GM23338 (cell line): ENCODE results near the gene KRTAP19-2. TPM values are rescaled to one million over a fixed set of nuclear protein-coding genes. Genes with fewer than 3 reads are reported as not detected.
"Not testable (repeated sequence)": the region's sequence is repeated elsewhere in the genome, so short reads cannot be mapped to it uniquely, and the experiment has no call there.

Experiments used
- ATAC-seq: fragments of 200-7000 bp; cut with Tn5 transposase; 3 replicates; pipeline ENCODE4 v1.9.1; 2020
- DNase-seq: peaks from one replicate; pipeline ENCODE4 v3.0.0-alpha.2; 2015; ENCODE audit warnings: low spot score
- H2AFZ ChIP-seq: fragments of 200-600 bp; sonication (generic); 2 replicates; pipeline ENCODE4 v1.8.0; 2016; ENCODE audit warnings: antibody characterized with exemption, mild to moderate bottlenecking, moderate library complexity
- H3F3A ChIP-seq: fragments of 200-600 bp; sonication (generic); replicated peaks from 2 replicates; pipeline ENCODE4 v1.8.0; 2017; ENCODE audit warnings: antibody characterized with exemption, mixed run types, low read depth
- H3K27ac ChIP-seq: fragments of 200-600 bp; sonication (generic); 2 replicates; pipeline ENCODE4 v1.6.1; 2016; ENCODE audit warnings: low read depth
- H3K27me3 ChIP-seq: fragments of 200-600 bp; sonication (generic); 2 replicates; pipeline ENCODE4 v1.8.0; 2016; ENCODE audit warnings: mild to moderate bottlenecking, mixed run types, moderate library complexity; ENCODE audit not compliant: insufficient read depth
- H3K36me3 ChIP-seq: fragments of 200-600 bp; sonication (generic); 2 replicates; pipeline ENCODE4 v1.8.0; 2016; ENCODE audit warnings: mild to moderate bottlenecking; ENCODE audit not compliant: insufficient read depth
- H3K4me1 ChIP-seq: fragments of 200-600 bp; sonication (generic); 2 replicates; pipeline ENCODE4 v1.8.0; 2016; ENCODE audit warnings: mild to moderate bottlenecking, moderate library complexity; ENCODE audit not compliant: insufficient read depth
- H3K4me2 ChIP-seq: fragments of 200-600 bp; sonication (generic); 2 replicates; pipeline ENCODE4 v1.7.1; 2017; ENCODE audit warnings: mixed run types
- H3K4me3 ChIP-seq: fragments of 200-600 bp; sonication (generic); 2 replicates; pipeline ENCODE4 v1.6.1; 2016; ENCODE audit warnings: mixed run types
- H3K79me2 ChIP-seq: fragments of 200-600 bp; sonication (generic); replicated peaks from 2 replicates; pipeline ENCODE4 v1.8.0; 2017; ENCODE audit warnings: mild to moderate bottlenecking; ENCODE audit not compliant: insufficient read depth
- H3K9me2 ChIP-seq: fragments of 200-600 bp; sonication (generic); 2 replicates; pipeline ENCODE4 v1.8.0; 2017; ENCODE audit not compliant: insufficient read depth
- H4K20me1 ChIP-seq: fragments of 200-600 bp; sonication (generic); replicated peaks from 2 replicates; pipeline ENCODE4 v1.8.0; 2017; ENCODE audit warnings: mild to moderate bottlenecking; ENCODE audit not compliant: insufficient read depth
- H3K27ac Mint-ChIP-seq: 2 replicates; pipeline ENCODE4 v1.8.0; 2020; ENCODE audit warnings: inconsistent platforms, mild to moderate bottlenecking, moderate library complexity, mixed read lengths
- H3K27me3 Mint-ChIP-seq: 3 replicates; pipeline ENCODE4 v1.8.0; 2022; ENCODE audit warnings: low read depth, mild to moderate bottlenecking, moderate library complexity, mixed read lengths, inconsistent platforms; ENCODE audit not compliant: insufficient read depth, poor library complexity
- H3K36me3 Mint-ChIP-seq: 3 replicates; pipeline ENCODE4 v1.8.0; 2021; ENCODE audit warnings: low read depth, mild to moderate bottlenecking, inconsistent platforms, moderate library complexity, mixed read lengths
- H3K4me1 Mint-ChIP-seq: 3 replicates; pipeline ENCODE4 v1.8.0; 2020; ENCODE audit warnings: mild to moderate bottlenecking, inconsistent platforms, mixed read lengths
- H3K4me3 Mint-ChIP-seq: 3 replicates; pipeline ENCODE4 v1.8.0; 2021; ENCODE audit warnings: moderate library complexity, mild to moderate bottlenecking, inconsistent platforms, mixed read lengths
- H3K9me3 Mint-ChIP-seq: 3 replicates; pipeline ENCODE4 v1.8.0; 2020; ENCODE audit warnings: moderate library complexity, mild to moderate bottlenecking, inconsistent platforms, mixed read lengths
- CREB1 ChIP-seq: fragments of 250-450 bp; sonication (Bioruptor Pico); IDR thresholded peaks from 2 replicates; pipeline ENCODE4 v1.5.0; 2020; ENCODE audit warnings: low read depth, mild to moderate bottlenecking, moderate library complexity
- CTCF ChIP-seq, 2 experiments: fragments of 200-600 bp in 1 of 2; sonication (generic) in 1 of 2; conservative IDR thresholded peaks; 2 replicates each; pipeline versions ENCODE4 v1.5.1 to v1.6.1; 2016 to 2017; ENCODE audit warnings: antibody characterized with exemption in 2 of 2, low read depth in 2 of 2, mild to moderate bottlenecking in 2 of 2, moderate library complexity in 1 of 2
- ETS1 ChIP-seq: IDR thresholded peaks from 2 replicates; pipeline ENCODE4 v1.6.1; 2016; ENCODE audit warnings: antibody characterized with exemption
- JUNB ChIP-seq: IDR thresholded peaks from one replicate; pipeline ENCODE4 v1.6.1; 2016; ENCODE audit warnings: antibody characterized with exemption; ENCODE audit not compliant: unreplicated experiment
- POLR2AphosphoS5 ChIP-seq: IDR thresholded peaks from 2 replicates; pipeline ENCODE4 v1.6.1; 2016; ENCODE audit warnings: antibody characterized with exemption, low read depth
- STAT1 ChIP-seq: IDR thresholded peaks from one replicate; pipeline ENCODE4 v1.6.1; 2016; ENCODE audit warnings: antibody characterized with exemption; ENCODE audit not compliant: unreplicated experiment
- ZNF331 ChIP-seq: fragments of 250-450 bp; sonication (Bioruptor Pico); IDR thresholded peaks from 2 replicates; pipeline ENCODE4 v1.5.0; 2020; ENCODE audit warnings: low read depth, mild to moderate bottlenecking, moderate library complexity
- polyA plus RNA-seq: library from polyadenylated mRNA; unstranded; fragments of >200 nt; fragmentation: Nextera tagmentation; extraction: Ambion mirVana; gene quantifications from 2 replicates; pipeline ENCODE4 v1.2.1, GENCODE V29; 2016
- total RNA-seq: library from RNA; depleted of rRNA; stranded (reverse); fragments of >200 nt; shearing (Covaris generic); gene quantifications from 2 replicates; pipeline ENCODE4 v1.2.3, GENCODE V29; 2014
- TF ChIP-seq, protein P1 (sequence below): fragments of 250-450 bp; sonication (Bioruptor Pico); IDR thresholded peaks from 2 replicates; pipeline ENCODE4 v1.5.0; 2020; ENCODE audit warnings: mild to moderate bottlenecking, moderate library complexity

KRTAP19-2 gene
- total and polyA plus RNA-seq, 2 experiments from 2014 or later: not detected

- peak; percentile 71 to 84 for TF ChIP-seq CTCF (conservative IDR thresholded peaks at IDR 0.05; ENCODE audit: low read depth in 2 of 2)
- H3K4me3 ChIP-seq, H3K27ac ChIP-seq, H3K36me3 ChIP-seq, H3K79me2 ChIP-seq, H3K4me1 ChIP-seq, H3K9me3 Mint-ChIP-seq, H3K9me2 ChIP-seq, H3K27ac Mint-ChIP-seq, H3F3A ChIP-seq, H3K4me1 Mint-ChIP-seq, H4K20me1 ChIP-seq, H3K4me2 ChIP-seq, H3K27me3 ChIP-seq, H3K36me3 Mint-ChIP-seq, H2AFZ ChIP-seq, H3K27me3 Mint-ChIP-seq, H3K4me3 Mint-ChIP-seq: not testable (repeated sequence)
- peak; percentile 71 for DNase-seq
- peak; percentile 31; the same call in 1 of the 3 replicates for ATAC-seq
Measured at GRCh38 chr21:30505621-30506205, 18.5 kb upstream of the KRTAP19-2 start.

DNA sequence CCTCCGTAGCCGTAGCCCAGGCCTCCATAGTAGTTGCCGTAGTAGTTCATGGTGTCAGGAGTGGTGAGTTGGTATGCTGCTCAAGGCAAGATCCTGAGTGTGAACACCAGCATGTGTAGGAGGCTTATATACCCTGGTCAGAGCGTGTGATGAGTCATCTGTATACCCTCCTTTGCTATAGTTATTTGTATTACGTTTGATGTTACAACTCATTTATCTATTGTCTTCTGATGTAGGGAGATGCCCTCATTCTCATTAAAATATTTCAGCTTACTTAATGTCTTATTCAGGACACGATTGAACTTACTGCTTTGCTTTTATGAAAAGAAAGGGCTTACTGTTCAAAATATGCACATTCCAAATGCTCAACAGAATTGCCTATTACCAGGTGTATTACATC is 14.8 kb upstream of the KRTAP19-2 start, which contains the start of gene KRTAP19-5:
TSS of gene KRTAP19-5 (minus strand) at position 101 of the 400 bp plus-strand sequence. CDS start at position 50, 51 bp downstream.
- Mint-ChIP-seq H3K9me3 (no peaks in the 10 kb centered on the region), H3K27me3 (peaks cover 6% of the 10 kb centered on the region), H3K4me1 (no peaks in the 10 kb centered on the region; the same call in 2 of the 3 replicates), H3K27ac (no peak within 1 kb of the TSS), H3K36me3 (no peaks in the 10 kb centered on the region), H3K4me3 (no peak within 1 kb of the TSS)
- no peak within 1 kb of the TSS for H3K4me3 ChIP-seq
- DNase-seq (no peak), ATAC-seq (no peak)
- no peak within 1 kb of the TSS for H2AFZ ChIP-seq
- TF ChIP-seq STAT1 (no peak), JUNB (no peak), ETS1 (no peak)
- no peaks in the 10 kb centered on the region for H3K79me2 ChIP-seq
- no peaks in the 10 kb centered on the region for H3K27me3 ChIP-seq
- no peaks in the 10 kb centered on the region; the same call in 1 of the 2 replicates for H4K20me1 ChIP-seq
- H3K27ac ChIP-seq: no peak within 1 kb of the TSS
- no peaks in the 10 kb centered on the region for H3F3A ChIP-seq
- no peaks in the 10 kb centered on the region for H3K36me3 ChIP-seq
- H3K4me2 ChIP-seq: no peak within 1 kb of the TSS
- no peaks in the 10 kb centered on the region for H3K4me1 ChIP-seq
- no peaks in the 10 kb centered on the region for H3K9me2 ChIP-seq

DNA sequence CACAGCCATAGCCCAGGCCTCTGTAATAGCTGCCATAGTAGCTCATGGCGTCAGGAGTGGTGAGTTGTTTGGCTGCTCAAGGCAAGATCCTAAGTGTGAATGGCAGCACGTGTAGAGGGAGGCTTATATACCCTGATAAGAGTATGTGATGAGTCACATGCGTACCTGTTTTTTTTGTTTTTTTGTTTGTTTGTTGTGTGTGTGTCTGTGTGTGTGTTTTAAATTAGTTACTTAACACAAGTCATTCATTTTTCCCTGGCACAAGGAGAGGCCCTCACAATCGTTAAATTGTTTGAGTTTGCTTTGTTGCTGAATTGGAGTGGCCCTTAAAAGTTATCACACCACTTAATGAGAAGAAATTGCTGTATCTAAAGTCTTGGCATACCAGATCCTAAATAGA is 9.8 kb upstream of the KRTAP19-2 start, which contains the start of gene KRTAP19-4:
TSS of gene KRTAP19-4 (minus strand) at position 101 of the 400 bp plus-strand sequence. CDS start at position 46, 55 bp downstream.
- Mint-ChIP-seq H3K27me3 (peaks cover 2% of the 10 kb centered on the region), H3K4me3 (no peak within 1 kb of the TSS), H3K36me3 (no peaks in the 10 kb centered on the region), H3K9me3 (no peaks in the 10 kb centered on the region), H3K27ac (no peak within 1 kb of the TSS; the same call in 1 of the 2 replicates), H3K4me1 (no peaks in the 10 kb centered on the region; the same call in 2 of the 3 replicates)
- H3K36me3 ChIP-seq: no peaks in the 10 kb centered on the region
- no peaks in the 10 kb centered on the region for H3F3A ChIP-seq
- H3K4me1 ChIP-seq: no peaks in the 10 kb centered on the region
- no peaks in the 10 kb centered on the region for H3K27me3 ChIP-seq
- H4K20me1 ChIP-seq: no peaks in the 10 kb centered on the region; the same call in 1 of the 2 replicates
- H3K4me3 ChIP-seq: no peak within 1 kb of the TSS
- no peak within 1 kb of the TSS for H2AFZ ChIP-seq
- no peak within 1 kb of the TSS for H3K4me2 ChIP-seq
- no peak within 1 kb of the TSS for H3K27ac ChIP-seq
- ATAC-seq: no peak
- H3K79me2 ChIP-seq: no peaks in the 10 kb centered on the region
- DNase-seq: no peak
- no peaks in the 10 kb centered on the region for H3K9me2 ChIP-seq
- no peak for TF ChIP-seq CREB1 (CRISPR knock-in tag)
- TF ChIP-seq POLR2AphosphoS5: no peak
- TF ChIP-seq, protein P1, sequence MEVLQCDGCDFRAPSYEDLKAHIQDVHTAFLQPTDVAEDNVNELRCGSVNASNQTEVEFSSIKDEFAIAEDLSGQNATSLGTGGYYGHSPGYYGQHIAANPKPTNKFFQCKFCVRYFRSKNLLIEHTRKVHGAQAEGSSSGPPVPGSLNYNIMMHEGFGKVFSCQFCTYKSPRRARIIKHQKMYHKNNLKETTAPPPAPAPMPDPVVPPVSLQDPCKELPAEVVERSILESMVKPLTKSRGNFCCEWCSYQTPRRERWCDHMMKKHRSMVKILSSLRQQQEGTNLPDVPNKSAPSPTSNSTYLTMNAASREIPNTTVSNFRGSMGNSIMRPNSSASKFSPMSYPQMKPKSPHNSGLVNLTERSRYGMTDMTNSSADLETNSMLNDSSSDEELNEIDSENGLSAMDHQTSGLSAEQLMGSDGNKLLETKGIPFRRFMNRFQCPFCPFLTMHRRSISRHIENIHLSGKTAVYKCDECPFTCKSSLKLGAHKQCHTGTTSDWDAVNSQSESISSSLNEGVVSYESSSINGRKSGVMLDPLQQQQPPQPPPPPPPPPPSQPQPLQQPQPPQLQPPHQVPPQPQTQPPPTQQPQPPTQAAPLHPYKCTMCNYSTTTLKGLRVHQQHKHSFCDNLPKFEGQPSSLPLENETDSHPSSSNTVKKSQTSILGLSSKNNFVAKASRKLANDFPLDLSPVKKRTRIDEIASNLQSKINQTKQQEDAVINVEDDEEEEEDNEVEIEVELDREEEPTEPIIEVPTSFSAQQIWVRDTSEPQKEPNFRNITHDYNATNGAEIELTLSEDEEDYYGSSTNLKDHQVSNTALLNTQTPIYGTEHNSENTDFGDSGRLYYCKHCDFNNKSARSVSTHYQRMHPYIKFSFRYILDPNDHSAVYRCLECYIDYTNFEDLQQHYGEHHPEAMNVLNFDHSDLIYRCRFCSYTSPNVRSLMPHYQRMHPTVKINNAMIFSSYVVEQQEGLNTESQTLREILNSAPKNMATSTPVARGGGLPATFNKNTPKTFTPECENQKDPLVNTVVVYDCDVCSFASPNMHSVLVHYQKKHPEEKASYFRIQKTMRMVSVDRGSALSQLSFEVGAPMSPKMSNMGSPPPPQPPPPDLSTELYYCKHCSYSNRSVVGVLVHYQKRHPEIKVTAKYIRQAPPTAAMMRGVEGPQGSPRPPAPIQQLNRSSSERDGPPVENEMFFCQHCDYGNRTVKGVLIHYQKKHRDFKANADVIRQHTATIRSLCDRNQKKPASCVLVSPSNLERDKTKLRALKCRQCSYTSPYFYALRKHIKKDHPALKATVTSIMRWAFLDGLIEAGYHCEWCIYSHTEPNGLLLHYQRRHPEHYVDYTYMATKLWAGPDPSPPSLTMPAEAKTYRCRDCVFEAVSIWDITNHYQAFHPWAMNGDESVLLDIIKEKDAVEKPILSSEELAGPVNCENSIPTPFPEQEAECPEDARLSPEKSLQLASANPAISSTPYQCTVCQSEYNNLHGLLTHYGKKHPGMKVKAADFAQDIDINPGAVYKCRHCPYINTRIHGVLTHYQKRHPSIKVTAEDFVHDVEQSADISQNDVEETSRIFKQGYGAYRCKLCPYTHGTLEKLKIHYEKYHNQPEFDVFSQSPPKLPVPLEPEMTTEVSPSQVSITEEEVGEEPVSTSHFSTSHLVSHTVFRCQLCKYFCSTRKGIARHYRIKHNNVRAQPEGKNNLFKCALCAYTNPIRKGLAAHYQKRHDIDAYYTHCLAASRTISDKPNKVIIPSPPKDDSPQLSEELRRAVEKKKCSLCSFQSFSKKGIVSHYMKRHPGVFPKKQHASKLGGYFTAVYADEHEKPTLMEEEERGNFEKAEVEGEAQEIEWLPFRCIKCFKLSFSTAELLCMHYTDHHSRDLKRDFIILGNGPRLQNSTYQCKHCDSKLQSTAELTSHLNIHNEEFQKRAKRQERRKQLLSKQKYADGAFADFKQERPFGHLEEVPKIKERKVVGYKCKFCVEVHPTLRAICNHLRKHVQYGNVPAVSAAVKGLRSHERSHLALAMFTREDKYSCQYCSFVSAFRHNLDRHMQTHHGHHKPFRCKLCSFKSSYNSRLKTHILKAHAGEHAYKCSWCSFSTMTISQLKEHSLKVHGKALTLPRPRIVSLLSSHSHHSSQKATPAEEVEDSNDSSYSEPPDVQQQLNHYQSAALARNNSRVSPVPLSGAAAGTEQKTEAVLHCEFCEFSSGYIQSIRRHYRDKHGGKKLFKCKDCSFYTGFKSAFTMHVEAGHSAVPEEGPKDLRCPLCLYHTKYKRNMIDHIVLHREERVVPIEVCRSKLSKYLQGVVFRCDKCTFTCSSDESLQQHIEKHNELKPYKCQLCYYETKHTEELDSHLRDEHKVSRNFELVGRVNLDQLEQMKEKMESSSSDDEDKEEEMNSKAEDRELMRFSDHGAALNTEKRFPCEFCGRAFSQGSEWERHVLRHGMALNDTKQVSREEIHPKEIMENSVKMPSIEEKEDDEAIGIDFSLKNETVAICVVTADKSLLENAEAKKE: no peak
- no peak for TF ChIP-seq ZNF331 (CRISPR knock-in tag)
